Heart right ventricle (tissue), 16 donors: Measurements from ENCODE around the gene LDOC1. TPM values are rescaled to one million over a fixed set of nuclear protein-coding genes. Genes with fewer than 3 reads are reported as not detected.
"Not testable (repeated sequence)": the region's sequence is repeated elsewhere in the genome, so short reads cannot be mapped to it uniquely, and the experiment has no call there.

Experiments used
- ATAC-seq, 8 donors: fragments of 200-7000 bp; cut with Tn5 transposase; one replicate each; pipeline ENCODE4 v1.9.1; 2020; ENCODE audit warnings: mild to moderate bottlenecking in 8 of 8, moderate library complexity in 8 of 8, moderate number of reproducible peaks in 1 of 8
- DNase-seq, 2 donors: peaks; one replicate each; pipeline ENCODE4 v3.0.0-alpha.2; 2020
- H3K27ac ChIP-seq, 10 donors: fragments of 200-600 bp; sonication (generic) in 2 of 10; one replicate each; pipeline versions ENCODE4 v1.5.0 to v1.8.0; 2020 to 2022; ENCODE audit warnings: mild to moderate bottlenecking in 3 of 10
- H3K27me3 ChIP-seq, 7 donors: fragments of 200-600 bp; one replicate each; pipeline ENCODE4 v1.8.0; 2021 to 2022; ENCODE audit warnings: mild to moderate bottlenecking in 2 of 7
- H3K36me3 ChIP-seq, 9 donors: fragments of 200-600 bp; sonication (generic) in 1 of 9; one replicate each; pipeline versions ENCODE4 v1.5.0 to v1.8.0; 2020 to 2022; ENCODE audit warnings: mild to moderate bottlenecking in 2 of 9
- H3K4me1 ChIP-seq, 9 donors: fragments of 200-600 bp; sonication (generic) in 1 of 9; one replicate each; pipeline versions ENCODE4 v1.5.0 to v1.8.0; 2020 to 2022; ENCODE audit warnings: mild to moderate bottlenecking in 4 of 9
- H3K4me3 ChIP-seq, 10 donors: fragments of 200-600 bp; sonication (generic) in 2 of 10; one replicate each; pipeline versions ENCODE4 v1.5.0 to v1.8.0; 2020 to 2022; ENCODE audit warnings: mild to moderate bottlenecking in 7 of 10, moderate library complexity in 2 of 10
- H3K9me3 ChIP-seq, 11 donors: fragments of 200-600 bp in 10 of 11; sonication (generic) in 2 of 11; one replicate each; pipeline versions ENCODE4 v1.5.0 to v1.8.0; 2013 to 2022; ENCODE audit warnings: mild to moderate bottlenecking in 2 of 11, control low read depth in 1 of 11, moderate library complexity in 1 of 11
- CTCF ChIP-seq, 9 donors: fragments of 200-600 bp; sonication (generic) in 2 of 9; IDR thresholded peaks; one replicate each; pipeline versions ENCODE4 v1.5.0 to v1.8.0; 2021 to 2022; ENCODE audit warnings: antibody characterized with exemption in 9 of 9, mild to moderate bottlenecking in 5 of 9, moderate library complexity in 1 of 9
- WGBS, 2 donors: extraction: QIAGEN DNeasy Blood & Tissue Kit; methylation state at CpG; one replicate each; pipeline ENCODE4 v1.1.7; 2013; ENCODE audit warnings: inconsistent platforms in 1 of 2; 5-methylcytosine and 5-hydroxymethylcytosine counted together
- intact Hi-C, 10 donors: fragments of 100-400 bp; cut with DNase I; formaldehyde crosslinking; loops; one replicate each; pipeline versions ENCODE4 v1.11.1 to v1.14.2; 2022
- polyA plus RNA-seq, 2 donors: library from polyadenylated mRNA; stranded (reverse); fragments of 200-250 nt; gene quantifications; one replicate each; pipeline ENCODE4 v1.2.3, GENCODE V29; 2013
- total RNA-seq, 10 donors: library from RNA; stranded (reverse); fragmentation: NEBNext Ultra II Directional in 3 of 10; extraction: Animal tissue kit (Norgen Biotek cat#: 25700) in 3 of 10; gene quantifications; one replicate each; pipeline versions ENCODE4 v1.2.1 to v1.2.4, GENCODE V29; 2021 to 2023
- donor health status: Arrhythmogenic right ventricular cardiomyopathy.
- donor health status: ischemic (EF 13 %, LVEDD 7.1; RV severe dilation, severe dysfunction).
- donor health status: healthy with polysubstance abuse.
- donor health status: DM: no; HTN: yes; CAD: no.
- donor health status: DM: no; HTN: no; CAD: no.
- donor health status: ischemic (EF 25% LVEDD 6.9; RV normal size, moderate dysfunction).
- donor health status: ischemic (EF 25% LVEDD 5.7; RV mildly dilated, moderate dysfunction).
- donor health status: healthy.
- donor health status: DM: yes; HTN: yes; CAD: no.
- donor health status: Ischemic cardiomyopathy.
- donor health status: ischemic (EF 35%, LVEDD 5.7; RV mildly dilated, moderate dysfunction).
- donor health status: nonischemic (EF 11% LVEDD 7.7; RV severe dilation, severe dysfunction).
- donor health status: DM: yes; HTN: yes; CAD: no.
- donor health status: PGD.
- donor health status: ischemic (EF 29% LVEDD 5.4; RV normal size, mild dysfunction).
- donor health status: nonischemic (EF 23%, LVEDD 6.1; RV moderate dilation, normal function).

LDOC1 gene
- total and polyA plus RNA-seq, 12 donors: 1.5 to 7.3 (median 3.3) TPM

GRCh38 chrX:141201962-141202361 lies 25.0 kb upstream of the LDOC1 start:
- Histone ChIP-seq H3K27me3 (no peaks in the 10 kb centered on the region), H3K27ac (no peak overlapping the region), H3K4me1 (no peaks in the 10 kb centered on the region), H3K9me3 (peaks cover 0 to 6% (median 0%) of the 10 kb centered on the region in 11 donors), H3K36me3 (no peaks in the 10 kb centered on the region), H3K4me3 (no peak overlapping the region)
- TF ChIP-seq CTCF (IDR thresholded peaks at IDR 0.05): no peak
- intact Hi-C loops: no loop called here
- no peak for DNase-seq
- no peak for ATAC-seq
- WGBS, 2 donors: 89 to 90% methylated on average over 3 of the region's 3 CpGs

- H3K4me1 ChIP-seq, H3K27me3 ChIP-seq, ATAC-seq, DNase-seq, intact Hi-C loops, H3K27ac ChIP-seq, H3K36me3 ChIP-seq, H3K9me3 ChIP-seq, H3K4me3 ChIP-seq: not testable (repeated sequence)
- WGBS, 2 donors: 97 to 99% methylated on average over 10 to 24 of the region's 24 CpGs
These were observed 11.6 kb upstream of the LDOC1 start for GRCh38 chrX:141188573-141188972.

- no peak for TF ChIP-seq CTCF (IDR thresholded peaks at IDR 0.05)
- ATAC-seq (no peak), DNase-seq (no peak)
- 79% methylated on average over 5 of the region's 5 CpGs for whole genome bisulfite sequencing, 2 donors
- Histone ChIP-seq H3K36me3 (no peaks in the 10 kb centered on the region), H3K27me3 (no peaks in the 10 kb centered on the region), H3K4me3 (no peak overlapping the region), H3K9me3 (no peaks in the 10 kb centered on the region), H3K4me1 (no peaks in the 10 kb centered on the region), H3K27ac (no peak overlapping the region)
- intact Hi-C loops: no loop called here
These were observed 8.4 kb upstream of the LDOC1 start for GRCh38 chrX:141185366-141185765.

DNA sequence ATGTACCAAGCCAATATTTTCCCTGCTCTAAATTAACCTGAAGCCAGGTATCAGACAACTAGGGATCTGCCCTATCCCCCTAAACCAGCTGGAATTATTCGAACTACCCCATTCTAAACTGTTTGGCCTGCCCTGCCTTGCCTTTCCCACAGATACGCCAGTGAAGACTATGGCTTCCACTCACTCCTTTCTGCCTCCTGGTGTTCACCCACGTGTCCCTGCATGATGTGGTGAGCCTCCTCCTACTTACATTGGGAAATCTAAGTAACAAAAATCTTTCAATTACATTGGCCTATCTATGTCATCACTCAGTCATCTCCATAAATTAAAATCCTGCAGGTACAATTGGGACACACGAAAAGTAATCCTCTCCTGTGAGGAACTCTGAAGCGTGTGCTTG lies 6.1 kb upstream of the LDOC1 start:
- Histone ChIP-seq H3K27me3 (no peaks in the 10 kb centered on the region), H3K36me3 (no peaks in the 10 kb centered on the region), H3K4me3 (no peak overlapping the region), H3K9me3 (no peaks in the 10 kb centered on the region), H3K27ac (no peak overlapping the region), H3K4me1 (no peaks in the 10 kb centered on the region)
- TF ChIP-seq CTCF (IDR thresholded peaks at IDR 0.05): no peak
- intact Hi-C loops: no loop called here
- ATAC-seq: no peak
- WGBS, 2 donors: 67 to 74% methylated on average over 5 of the region's 5 CpGs
- no peak for DNase-seq

DNA sequence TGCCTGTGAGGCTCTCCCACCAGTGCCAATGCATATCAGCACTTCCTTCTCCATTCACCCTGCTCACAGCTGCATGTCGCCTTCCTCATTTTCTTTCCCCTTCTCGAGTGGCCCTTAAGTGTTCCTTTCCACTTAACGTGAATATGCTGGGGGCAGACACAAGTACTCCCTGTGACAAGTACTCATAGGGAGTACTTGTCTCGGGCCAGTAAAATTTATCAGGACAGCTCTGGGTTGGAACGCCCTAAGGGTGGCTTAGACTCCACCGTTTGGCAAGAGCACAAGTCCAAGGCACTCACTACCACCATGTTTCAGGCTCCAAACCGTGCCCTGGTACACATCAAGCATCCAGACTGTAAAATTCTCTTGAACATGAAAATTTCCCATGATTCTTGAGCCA lies 3.9 kb upstream of the LDOC1 start:
- H3K36me3 ChIP-seq: no peaks in the 10 kb centered on the region
- no peak for TF ChIP-seq CTCF (IDR thresholded peaks at IDR 0.05)
- no peak for ATAC-seq
- no peaks in the 10 kb centered on the region for H3K4me1 ChIP-seq
- no peak overlapping the region for H3K27ac ChIP-seq
- H3K27me3 ChIP-seq: peaks cover 0 to 12% (median 0%) of the 10 kb centered on the region in 7 donors
- WGBS, 2 donors: 76 to 80% methylated on average over 7 of the region's 7 CpGs
- no peaks in the 10 kb centered on the region for H3K9me3 ChIP-seq
- H3K4me3 ChIP-seq: no peak overlapping the region
- intact Hi-C loops: loop anchor here in 1 of 10 donors (1.0 kb wide), 1 partner anchor 12 kb away; no protein-coding TSS in a partner anchor
- no peak for DNase-seq
